Esophagus mucosa (tissue), 1 donor: ENCODE results near the gene GIGYF1. TPM values are rescaled to one million over a fixed set of nuclear protein-coding genes. Genes with fewer than 3 reads are reported as not detected.
"Not testable (repeated sequence)": the region's sequence is repeated elsewhere in the genome, so short reads cannot be mapped to it uniquely, and the experiment has no call there.

ENCODE experiments used
- ATAC-seq: fragments of 200-7000 bp; cut with Tn5 transposase; one replicate; pipeline ENCODE4 v1.9.1; 2020
- total RNA-seq: library from RNA; stranded (reverse); gene quantifications from one replicate; pipeline ENCODE4 v1.2.4, GENCODE V29; 2023
- donor health status: DM: yes; HTN: yes; CAD: no.

GIGYF1 gene, protein sequence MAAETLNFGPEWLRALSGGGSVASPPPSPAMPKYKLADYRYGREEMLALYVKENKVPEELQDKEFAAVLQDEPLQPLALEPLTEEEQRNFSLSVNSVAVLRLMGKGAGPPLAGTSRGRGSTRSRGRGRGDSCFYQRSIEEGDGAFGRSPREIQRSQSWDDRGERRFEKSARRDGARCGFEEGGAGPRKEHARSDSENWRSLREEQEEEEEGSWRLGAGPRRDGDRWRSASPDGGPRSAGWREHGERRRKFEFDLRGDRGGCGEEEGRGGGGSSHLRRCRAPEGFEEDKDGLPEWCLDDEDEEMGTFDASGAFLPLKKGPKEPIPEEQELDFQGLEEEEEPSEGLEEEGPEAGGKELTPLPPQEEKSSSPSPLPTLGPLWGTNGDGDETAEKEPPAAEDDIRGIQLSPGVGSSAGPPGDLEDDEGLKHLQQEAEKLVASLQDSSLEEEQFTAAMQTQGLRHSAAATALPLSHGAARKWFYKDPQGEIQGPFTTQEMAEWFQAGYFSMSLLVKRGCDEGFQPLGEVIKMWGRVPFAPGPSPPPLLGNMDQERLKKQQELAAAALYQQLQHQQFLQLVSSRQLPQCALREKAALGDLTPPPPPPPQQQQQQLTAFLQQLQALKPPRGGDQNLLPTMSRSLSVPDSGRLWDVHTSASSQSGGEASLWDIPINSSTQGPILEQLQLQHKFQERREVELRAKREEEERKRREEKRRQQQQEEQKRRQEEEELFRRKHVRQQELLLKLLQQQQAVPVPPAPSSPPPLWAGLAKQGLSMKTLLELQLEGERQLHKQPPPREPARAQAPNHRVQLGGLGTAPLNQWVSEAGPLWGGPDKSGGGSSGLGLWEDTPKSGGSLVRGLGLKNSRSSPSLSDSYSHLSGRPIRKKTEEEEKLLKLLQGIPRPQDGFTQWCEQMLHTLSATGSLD (N-terminal part only)
- total RNA-seq, result 10.4 TPM

- peak; percentile 35 for ATAC-seq
Observed at GRCh38 chr7:100694098-100694745, at the start of gene GIGYF1. Gene GIGYF1, minus strand, starts transcription at chr7:100694250. Its CDS starts 6,012 bp downstream, at chr7:100688238.

DNA sequence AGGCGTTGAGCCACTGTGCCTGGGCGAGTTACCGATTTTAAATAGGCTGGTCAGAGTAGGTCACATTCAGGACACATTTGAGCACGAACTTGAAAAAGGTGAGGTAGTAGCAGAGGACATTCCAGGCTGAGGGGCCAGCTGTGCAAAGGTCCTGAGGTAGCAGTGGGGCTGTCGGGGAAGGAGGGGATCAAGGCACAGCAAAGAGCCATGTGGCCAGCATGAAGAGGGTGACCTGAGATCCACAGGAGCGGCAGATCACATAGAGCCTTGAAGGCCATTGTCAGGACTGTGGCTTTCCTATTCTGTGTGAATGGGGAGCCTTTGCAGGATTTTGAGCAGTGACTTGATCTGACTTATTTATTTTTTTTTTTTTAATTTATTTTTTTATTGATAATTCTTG lies 45.9 kb upstream of the GIGYF1 start:
- ATAC-seq, result no peak

GRCh38 chr7:100736671-100737070 lies 42.6 kb upstream of the GIGYF1 start:
- ATAC-seq, result no peak

GRCh38 chr7:100735730-100736129 lies 41.7 kb upstream of the GIGYF1 start:
- ATAC-seq, result no peak

- ATAC-seq, result no peak
Observed at GRCh38 chr7:100731937-100732636, 38.0 kb upstream of the GIGYF1 start.

- no peak for ATAC-seq
Observed at GRCh38 chr7:100730136-100730800, 36.2 kb upstream of the GIGYF1 start.

- ATAC-seq, result no peak
Observed at GRCh38 chr7:100728196-100728595, 34.1 kb upstream of the GIGYF1 start.

GRCh38 chr7:100726996-100727761 lies 33.1 kb upstream of the GIGYF1 start:
- ATAC-seq, result no peak

GRCh38 chr7:100724364-100724763 lies 30.3 kb upstream of the GIGYF1 start:
- not testable (repeated sequence) for ATAC-seq

DNA sequence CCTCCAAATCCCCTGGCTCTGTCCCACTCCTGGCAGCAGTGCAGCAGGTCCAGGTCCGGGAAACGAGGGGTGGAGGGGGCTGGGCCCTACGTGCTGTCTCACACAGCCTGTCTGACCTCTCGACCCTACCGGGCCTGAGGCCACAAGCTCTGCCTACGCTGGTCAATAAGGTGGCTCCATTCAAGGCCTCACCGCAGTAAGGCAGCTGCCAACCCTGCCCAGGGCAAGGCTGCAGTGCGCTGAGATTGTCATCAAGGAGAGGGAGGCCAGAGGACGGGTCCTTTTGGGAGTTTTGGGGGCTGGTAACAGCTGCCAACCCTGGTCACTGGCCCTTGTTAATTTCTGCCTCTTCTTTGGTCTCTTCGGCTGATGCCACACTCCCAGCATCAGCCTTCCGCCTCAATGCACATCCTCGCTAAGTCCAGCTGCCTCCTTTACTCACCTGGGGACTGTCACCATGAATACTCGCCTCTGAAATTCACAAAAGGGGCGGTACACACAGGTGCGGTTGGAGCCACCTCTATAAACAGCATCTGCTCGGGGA lies 29.8 kb upstream of the GIGYF1 start:
- no peak for ATAC-seq

DNA sequence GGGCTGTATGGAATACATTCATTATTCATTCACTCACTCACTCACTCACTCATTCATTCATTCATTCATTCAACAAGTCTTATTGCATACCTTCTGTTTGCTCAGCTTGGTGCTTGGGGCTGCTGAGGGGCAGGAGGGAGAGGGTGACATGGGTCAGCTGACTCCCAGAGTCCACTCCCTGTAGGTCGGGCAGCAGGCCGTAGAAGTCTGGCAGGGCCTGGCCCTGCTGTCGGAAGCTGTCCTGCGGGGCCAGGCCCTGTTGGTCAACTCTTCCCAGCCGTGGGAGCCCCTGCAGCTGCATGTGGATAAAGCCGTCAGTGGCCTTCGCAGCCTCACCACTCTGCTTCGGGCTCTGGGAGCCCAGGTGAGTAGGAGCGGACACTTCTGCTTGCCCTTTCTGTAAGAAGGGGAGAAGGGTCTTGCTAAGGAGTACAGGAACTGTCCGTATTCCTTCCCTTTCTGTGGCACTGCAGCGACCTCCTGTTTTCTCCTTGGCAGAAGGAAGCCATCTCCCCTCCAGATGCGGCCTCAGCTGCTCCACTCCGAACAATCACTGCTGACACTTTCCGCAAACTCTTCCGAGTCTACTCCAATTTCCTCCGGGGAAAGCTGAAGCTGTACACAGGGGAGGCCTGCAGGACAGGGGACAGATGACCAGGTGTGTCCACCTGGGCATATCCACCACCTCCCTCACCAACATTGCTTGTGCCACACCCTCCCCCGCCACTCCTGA lies 28.6 kb upstream of the GIGYF1 start:
- no peak for ATAC-seq

DNA sequence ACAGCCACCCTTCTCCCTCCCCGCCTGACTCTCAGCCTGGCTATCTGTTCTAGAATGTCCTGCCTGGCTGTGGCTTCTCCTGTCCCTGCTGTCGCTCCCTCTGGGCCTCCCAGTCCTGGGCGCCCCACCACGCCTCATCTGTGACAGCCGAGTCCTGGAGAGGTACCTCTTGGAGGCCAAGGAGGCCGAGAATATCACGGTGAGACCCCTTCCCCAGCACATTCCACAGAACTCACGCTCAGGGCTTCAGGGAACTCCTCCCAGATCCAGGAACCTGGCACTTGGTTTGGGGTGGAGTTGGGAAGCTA lies 27.4 kb upstream of the GIGYF1 start:
- no peak for ATAC-seq

GRCh38 chr7:100720671-100721504 lies 26.8 kb upstream of the GIGYF1 start:
- peak; percentile 22 for ATAC-seq

- no peak for ATAC-seq
Observed at GRCh38 chr7:100720279-100720670, 26.2 kb upstream of the GIGYF1 start, which contains the start of gene EPO. Gene EPO, plus strand, starts transcription at chr7:100720468. Its CDS starts 513 bp downstream, at chr7:100720981.

GRCh38 chr7:100719523-100720278 lies 25.7 kb upstream of the GIGYF1 start:
- no peak for ATAC-seq

GRCh38 chr7:100717073-100717472 lies 23.0 kb upstream of the GIGYF1 start:
- ATAC-seq, result not testable (repeated sequence)

DNA sequence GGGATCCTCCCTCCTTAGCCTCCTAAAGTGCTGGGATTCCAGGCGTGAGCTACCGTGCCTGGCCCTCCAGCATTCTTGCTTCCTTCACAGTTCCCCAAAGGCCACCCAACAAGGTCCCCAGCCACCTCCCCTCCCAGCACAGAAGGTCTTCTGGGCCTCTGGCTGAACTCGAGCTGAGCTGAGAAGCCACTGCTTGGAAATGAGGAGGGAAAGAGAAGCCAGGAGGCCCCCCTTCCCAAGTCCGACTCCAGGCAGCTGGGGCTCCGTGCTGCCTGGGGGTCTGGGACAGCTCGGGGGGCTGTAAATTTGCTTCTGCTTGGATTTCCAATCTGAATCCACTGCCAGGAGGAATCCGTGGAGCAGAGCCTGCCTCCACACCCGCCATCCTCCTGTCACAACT lies 20.7 kb upstream of the GIGYF1 start:
- ATAC-seq, result no peak

DNA sequence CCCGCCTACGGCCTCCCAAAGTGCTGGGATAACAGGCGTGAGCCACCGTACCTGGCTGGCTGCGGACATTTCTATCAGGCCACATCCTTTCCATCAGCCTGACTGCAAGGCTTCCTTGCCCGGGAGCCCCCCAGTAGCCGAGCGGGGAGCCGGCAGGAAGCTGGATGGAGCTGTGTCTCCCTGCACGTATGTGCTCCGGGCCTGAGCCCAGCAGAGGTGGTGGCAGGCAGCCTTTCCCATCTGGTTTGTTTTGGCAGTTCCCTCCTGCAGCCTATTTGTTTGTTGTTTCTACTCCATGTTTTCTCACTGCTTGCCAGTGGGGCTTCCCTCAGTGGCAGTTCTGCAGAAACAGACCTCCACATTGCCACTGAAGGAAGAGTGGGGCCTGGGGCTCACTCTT lies 17.3 kb upstream of the GIGYF1 start:
- ATAC-seq, result no peak
